GM18909 (cell line): Measurements from ENCODE around the gene THAP7.

Experiments
- ATAC-seq: cut with Tn5 transposase; IDR thresholded peaks from one replicate; pipeline ENCODE4 v1.9.1; 2021; ENCODE audit warnings: mild to moderate bottlenecking; ENCODE audit not compliant: unreplicated experiment, poor library complexity

The THAP7 gene

GRCh38 chr22:20994902-20995241, 7.0 kb downstream of the THAP7 start:
- ATAC-seq: no peak

- ATAC-seq: no peak
Observed at GRCh38 chr22:20994128-20994901, 7.6 kb downstream of the THAP7 start.

GRCh38 chr22:20993304-20994127, 8.4 kb downstream of the THAP7 start:
- ATAC-seq: no peak

- ATAC-seq: no peak
Observed at GRCh38 chr22:20992456-20993303, 9.2 kb downstream of the THAP7 start.

- no peak for ATAC-seq
Observed at GRCh38 chr22:20992056-20992442, 9.9 kb downstream of the THAP7 start.

- no peak for ATAC-seq
Observed at GRCh38 chr22:20991252-20992055, 10.5 kb downstream of the THAP7 start.

GRCh38 chr22:20990184-20991180, 11.4 kb downstream of the THAP7 start:
- no peak for ATAC-seq

- ATAC-seq: no peak
Observed at GRCh38 chr22:20989323-20990138, 12.4 kb downstream of the THAP7 start.

GRCh38 chr22:20988573-20989322, 13.2 kb downstream of the THAP7 start:
- ATAC-seq: no peak

GRCh38 chr22:20987375-20987774, 14.5 kb downstream of the THAP7 start:
- ATAC-seq: no peak

- no peak for ATAC-seq
Observed at GRCh38 chr22:20986365-20986764, 15.6 kb downstream of the THAP7 start.

GRCh38 chr22:20985720-20986119, 16.2 kb downstream of the THAP7 start:
- ATAC-seq: no peak

GRCh38 chr22:20983081-20983771, 18.7 kb downstream of the THAP7 start:
- no peak for ATAC-seq

GRCh38 chr22:20982563-20982882, 19.4 kb downstream of the THAP7 start:
- ATAC-seq: peak; percentile 26

- peak; percentile 81 for ATAC-seq
Observed at GRCh38 chr22:20981787-20982562, 19.9 kb downstream of the THAP7 start, which contains the start of gene LZTR1. Gene LZTR1, plus strand, starts transcription at chr22:20982297. Its CDS starts 75 bp downstream, at chr22:20982372.
